GM12865 (cell line): ENCODE data around the gene MMAB.
"Not testable (repeated sequence)": the region's sequence is repeated elsewhere in the genome, so short reads cannot be mapped to it uniquely, and the experiment has no call there.

Experiments
- DNase-seq: peaks from one replicate; pipeline ENCODE4 v3.0.0; 2010; ENCODE audit warnings: low read depth
- H3K4me3 ChIP-seq: 2 replicates; pipeline ENCODE4 v1.5.1; 2011; ENCODE audit warnings: mild to moderate bottlenecking, low read depth, low read length, control low read depth
- CTCF ChIP-seq: IDR thresholded peaks from 2 replicates; pipeline ENCODE4 v1.5.1; 2011; ENCODE audit warnings: low read length, control low read depth, low read depth, inconsistent platforms; ENCODE audit not compliant: insufficient read depth; ENCODE audit errors: missing control alignments

Gene MMAB

GRCh38 chr12:109605016-109605415 lies 31.7 kb upstream of the MMAB start:
- TF ChIP-seq CTCF: no peak
- no peak overlapping the region for H3K4me3 ChIP-seq
- DNase-seq: no peak

GRCh38 chr12:109604132-109604585 lies 30.9 kb upstream of the MMAB start:
- no peak for TF ChIP-seq CTCF
- no peak for DNase-seq
- no peak overlapping the region for H3K4me3 ChIP-seq

GRCh38 chr12:109602132-109602531 lies 28.8 kb upstream of the MMAB start:
- not testable (repeated sequence) for H3K4me3 ChIP-seq, DNase-seq

GRCh38 chr12:109601557-109601956 lies 28.3 kb upstream of the MMAB start:
- DNase-seq: no peak
- no peak overlapping the region for H3K4me3 ChIP-seq
- no peak for TF ChIP-seq CTCF

- no peak overlapping the region for H3K4me3 ChIP-seq
- TF ChIP-seq CTCF: no peak
- no peak for DNase-seq
These were observed 27.7 kb upstream of the MMAB start for GRCh38 chr12:109600995-109601394.

GRCh38 chr12:109600481-109600880 lies 27.2 kb upstream of the MMAB start:
- no peak for TF ChIP-seq CTCF
- DNase-seq: no peak
- H3K4me3 ChIP-seq: no peak overlapping the region

GRCh38 chr12:109599087-109599486 lies 25.8 kb upstream of the MMAB start:
- no peak overlapping the region for H3K4me3 ChIP-seq
- TF ChIP-seq CTCF: no peak
- DNase-seq: no peak
